HCT116 (cell line): ENCODE measurements around the gene SEMA5B. TPM values are rescaled to one million over a fixed set of nuclear protein-coding genes. Genes with fewer than 3 reads are reported as not detected.

Experiments used
- ATAC-seq: fragments of 200-7000 bp; cut with Tn5 transposase; 2 replicates; pipeline ENCODE4 v1.9.1; 2020; ENCODE audit warnings: mild to moderate bottlenecking, moderate library complexity
- BruUV-seq: library from RNA; stranded (reverse); fragments of 400-500 nt; replicated peaks from 2 replicates; lab custom pipeline; 2021; lab: Mats Ljungman, UMichigan
- CTCF ChIA-PET: fragments of 300-600 bp; sonication (Branson Sonifier 250); formaldehyde crosslinking; loops from one replicate; lab custom pipeline; 2021; ENCODE audit warnings: antibody characterized with exemption; lab: Charles Lee
- POLR2A ChIA-PET: fragments of 300-600, 350-600 bp; sonication (Branson Sonifier 250); formaldehyde crosslinking; loops from one replicate; lab custom pipeline; 2021; ENCODE audit warnings: antibody characterized with exemption; lab: Charles Lee
- RAD21 ChIA-PET, 2 experiments: fragments of 300-600 bp; sonication (Branson Sonifier 250); formaldehyde crosslinking; loops; one replicate each; lab custom pipeline; 2023; ENCODE audit warnings: low total read pairs in 2 of 2; ENCODE audit not compliant: uncharacterized antibody in 2 of 2, unreplicated experiment in 2 of 2, low non-redundant PET in 1 of 2; lab: Charles Lee
- DNase-seq: peaks from one replicate; pipeline ENCODE4 v3.0.0-alpha.2; 2010; ENCODE audit warnings: low read depth, low spot score
- H2AFZ ChIP-seq: fragments of 200-600 bp; shearing (Covaris generic), sonication (generic); 2 replicates; pipeline ENCODE4 v1.6.1; 2017; ENCODE audit warnings: low read depth, mixed run types, mixed read lengths, antibody characterized with exemption, low read length; ENCODE audit not compliant: poor library complexity, severe bottlenecking
- H3K27ac ChIP-seq: 2 replicates; pipeline ENCODE4 v1.5.1; 2012; ENCODE audit warnings: low read depth, low read length
- H3K27me3 ChIP-seq: fragments of 200-600 bp; sonication (generic); 2 replicates; pipeline ENCODE4 v1.6.1; 2016; ENCODE audit warnings: mixed run types, low read length, mixed read lengths; ENCODE audit not compliant: insufficient read depth
- H3K36me3 ChIP-seq, 2 experiments: fragments of 200-500 bp in 1 of 2; fragments of 200-600 bp in 1 of 2; sonication (Bioruptor generic) in 1 of 2; sonication (generic) in 1 of 2; 2 replicates each; pipeline versions ENCODE4 v1.5.1 to v1.6.1; 2014 to 2016; ENCODE audit warnings: low read length in 2 of 2, inconsistent platforms in 1 of 2, mixed read lengths in 1 of 2, mixed run types in 1 of 2; ENCODE audit not compliant: insufficient read depth in 2 of 2, control insufficient read depth in 1 of 2
- H3K4me1 ChIP-seq, 2 experiments: fragments of 200-600 bp in 1 of 2; sonication (generic) in 1 of 2; 2 replicates each; pipeline versions ENCODE4 v1.5.1 to v1.6.1; 2012 to 2017; ENCODE audit warnings: low read length in 2 of 2, inconsistent platforms in 1 of 2, mild to moderate bottlenecking in 1 of 2, mixed read lengths in 1 of 2, mixed run types in 1 of 2, moderate library complexity in 1 of 2; ENCODE audit not compliant: insufficient read depth in 2 of 2, control insufficient read depth in 1 of 2
- H3K4me2 ChIP-seq: fragments of 200-600 bp; sonication (generic); 2 replicates; pipeline ENCODE4 v1.6.1; 2017; ENCODE audit warnings: mixed run types, low read length, mixed read lengths
- H3K4me3 ChIP-seq, 2 experiments: fragments of 200-600 bp in 1 of 2; sonication (generic) in 1 of 2; replicated peaks in 1 of 2; 2 replicates each; pipeline ENCODE4 v1.5.1; 2011 to 2016; ENCODE audit warnings: low read length in 2 of 2, control low read depth in 1 of 2, low read depth in 1 of 2, mild to moderate bottlenecking in 1 of 2, mixed read lengths in 1 of 2, mixed run types in 1 of 2
- H3K79me2 ChIP-seq: fragments of 200-600 bp; sonication (generic); 2 replicates; pipeline ENCODE4 v1.6.1; 2017; ENCODE audit warnings: mild to moderate bottlenecking, mixed run types, low read length, moderate library complexity, mixed read lengths; ENCODE audit not compliant: insufficient read depth
- H3K9ac ChIP-seq: fragments of 200-600 bp; sonication (generic); 2 replicates; pipeline ENCODE4 v1.6.1; 2016; ENCODE audit warnings: low read length, mixed read lengths
- H3K9me2 ChIP-seq: fragments of 200-600 bp; sonication (generic), shearing (Covaris generic); 2 replicates; pipeline ENCODE4 v1.6.1; 2017; ENCODE audit warnings: mixed run types, mild to moderate bottlenecking, moderate library complexity; ENCODE audit not compliant: insufficient read depth
- H3K9me3 ChIP-seq, 2 experiments: fragments of 200-500 bp in 1 of 2; fragments of 200-600 bp in 1 of 2; sonication (Bioruptor generic) in 1 of 2; sonication (generic) in 1 of 2; 2 replicates each; pipeline ENCODE4 v1.6.1; 2014 to 2017; ENCODE audit warnings: low read length in 2 of 2, mixed read lengths in 2 of 2, inconsistent platforms in 1 of 2, low read depth in 1 of 2, mild to moderate bottlenecking in 1 of 2, mixed run types in 1 of 2, moderate library complexity in 1 of 2; ENCODE audit not compliant: control insufficient read depth in 1 of 2, insufficient read depth in 1 of 2
- H4K20me1 ChIP-seq: fragments of 200-600 bp; sonication (generic), shearing (Covaris generic); 2 replicates; pipeline ENCODE4 v1.6.1; 2017; ENCODE audit warnings: mixed run types, mild to moderate bottlenecking, moderate library complexity; ENCODE audit not compliant: insufficient read depth
- EZH2 ChIP-seq: fragments of 200-600 bp; sonication (generic); IDR thresholded peaks from 2 replicates; pipeline ENCODE4 v1.6.1; 2017; ENCODE audit warnings: antibody characterized with exemption, mixed run types
- EZH2phosphoT487 ChIP-seq: fragments of 200-600 bp; IDR thresholded peaks from 2 replicates; pipeline ENCODE4 v1.6.1; 2018; ENCODE audit warnings: antibody characterized with exemption, borderline replicate concordance
- REST ChIP-seq: IDR thresholded peaks from 2 replicates; pipeline ENCODE4 v1.6.1; 2012; ENCODE audit warnings: low read depth
- SP1 ChIP-seq: IDR thresholded peaks from 2 replicates; pipeline ENCODE4 v1.6.1; 2012; ENCODE audit warnings: low read depth
- SRF ChIP-seq: IDR thresholded peaks from 2 replicates; pipeline ENCODE4 v1.6.1; 2012; ENCODE audit warnings: low read depth
- TCF7L2 ChIP-seq: IDR thresholded peaks from 2 replicates; pipeline ENCODE4 v1.7.0; 2011; ENCODE audit warnings: borderline replicate concordance, inconsistent platforms; ENCODE audit not compliant: insufficient read depth, insufficient read length; ENCODE audit errors: extremely low read depth
- ZFX ChIP-seq: fragments of 450-650 bp; IDR thresholded peaks from 2 replicates; pipeline ENCODE4 v1.6.1; 2017
- intact Hi-C: fragments of 100-400 bp; cut with micrococcal nuclease; formaldehyde crosslinking; loops from 2 replicates; pipeline ENCODE4 v1.10.0; 2022
- total RNA-seq: library from RNA; stranded (reverse); gene quantifications from one replicate; pipeline ENCODE4 v1.2.1, GENCODE V29; 2021; ENCODE audit not compliant: unreplicated experiment
- TF ChIP-seq, protein P1 (sequence below): IDR thresholded peaks from 2 replicates; pipeline ENCODE4 v1.6.1; 2012

The SEMA5B gene
- total RNA-seq, 1 experiment from 2014 or later = 0.15 TPM

- DNase-seq = no peak
- no peak overlapping the region for H3K9ac ChIP-seq
- intact Hi-C loops = no loop called here
- no peaks in the 10 kb centered on the region for H3K27me3 ChIP-seq
- CTCF ChIA-PET = no interaction called here
- no peak overlapping the region for H2AFZ ChIP-seq
- no peaks in the 10 kb centered on the region for H4K20me1 ChIP-seq
- no peak for TF ChIP-seq SP1
- TF ChIP-seq EZH2phosphoT487 = no peak
- TF ChIP-seq, protein P1, sequence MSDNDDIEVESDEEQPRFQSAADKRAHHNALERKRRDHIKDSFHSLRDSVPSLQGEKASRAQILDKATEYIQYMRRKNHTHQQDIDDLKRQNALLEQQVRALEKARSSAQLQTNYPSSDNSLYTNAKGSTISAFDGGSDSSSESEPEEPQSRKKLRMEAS = no peak
- TF ChIP-seq SRF = no peak
- TF ChIP-seq ZFX = no peak
- TF ChIP-seq TCF7L2 = no peak
- no peak for TF ChIP-seq EZH2
- no peak for TF ChIP-seq REST
- TF ChIP-seq, all 23 proteins: peak for 0
- no peaks in the 10 kb centered on the region for H3K79me2 ChIP-seq
- no peaks in the 10 kb centered on the region for H3K9me2 ChIP-seq
- no peak overlapping the region for H3K4me3 ChIP-seq
- no peak overlapping the region for H3K4me2 ChIP-seq
- no TSS peak for BruUV-seq
- H3K9me3 ChIP-seq = no peaks in the 10 kb centered on the region
- ChIA-PET RAD21 (no interaction called here), POLR2A (no interaction called here)
- H3K4me1 ChIP-seq = no peaks in the 10 kb centered on the region
- H3K27ac ChIP-seq = no peak overlapping the region
- H3K36me3 ChIP-seq = no peaks in the 10 kb centered on the region
- ATAC-seq = no peak
These were observed 95.2 kb downstream of the SEMA5B start for GRCh38 chr3:122932251-122932967.
